ENCODE measurements around the gene GPBAR1. TPM values are rescaled to one million over a fixed set of nuclear protein-coding genes. Genes with fewer than 3 reads are reported as not detected.

The GPBAR1 gene, protein sequence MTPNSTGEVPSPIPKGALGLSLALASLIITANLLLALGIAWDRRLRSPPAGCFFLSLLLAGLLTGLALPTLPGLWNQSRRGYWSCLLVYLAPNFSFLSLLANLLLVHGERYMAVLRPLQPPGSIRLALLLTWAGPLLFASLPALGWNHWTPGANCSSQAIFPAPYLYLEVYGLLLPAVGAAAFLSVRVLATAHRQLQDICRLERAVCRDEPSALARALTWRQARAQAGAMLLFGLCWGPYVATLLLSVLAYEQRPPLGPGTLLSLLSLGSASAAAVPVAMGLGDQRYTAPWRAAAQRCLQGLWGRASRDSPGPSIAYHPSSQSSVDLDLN
- total RNA-seq (1 to 10 TPM in 5 of 7 donors, under 1 TPM in 2; 0.38 to 3.8 (median 2.1) TPM), polyA plus RNA-seq (1 to 10 TPM in 1 of 2 donors, under 1 TPM in 1; 0.28 to 2.8 TPM)
- long read RNA-seq, donor 1, transcript GPBAR1-202 (2 exons, 1,382 nt) = major isoform, 6 of 10 reads
- long read RNA-seq, donor 1, partial matches to known transcripts = 1 of 10 reads
- long read RNA-seq, donor 1, other reads (novel, unspliced or antisense) = 1 of 10 reads
- long read RNA-seq, donor 2 = 0 reads
- long read RNA-seq, donor 3, partial matches to known transcripts = 1 of 4 reads
- long read RNA-seq, donor 3, other reads (novel, unspliced or antisense) = 0 of 4 reads

DNA sequence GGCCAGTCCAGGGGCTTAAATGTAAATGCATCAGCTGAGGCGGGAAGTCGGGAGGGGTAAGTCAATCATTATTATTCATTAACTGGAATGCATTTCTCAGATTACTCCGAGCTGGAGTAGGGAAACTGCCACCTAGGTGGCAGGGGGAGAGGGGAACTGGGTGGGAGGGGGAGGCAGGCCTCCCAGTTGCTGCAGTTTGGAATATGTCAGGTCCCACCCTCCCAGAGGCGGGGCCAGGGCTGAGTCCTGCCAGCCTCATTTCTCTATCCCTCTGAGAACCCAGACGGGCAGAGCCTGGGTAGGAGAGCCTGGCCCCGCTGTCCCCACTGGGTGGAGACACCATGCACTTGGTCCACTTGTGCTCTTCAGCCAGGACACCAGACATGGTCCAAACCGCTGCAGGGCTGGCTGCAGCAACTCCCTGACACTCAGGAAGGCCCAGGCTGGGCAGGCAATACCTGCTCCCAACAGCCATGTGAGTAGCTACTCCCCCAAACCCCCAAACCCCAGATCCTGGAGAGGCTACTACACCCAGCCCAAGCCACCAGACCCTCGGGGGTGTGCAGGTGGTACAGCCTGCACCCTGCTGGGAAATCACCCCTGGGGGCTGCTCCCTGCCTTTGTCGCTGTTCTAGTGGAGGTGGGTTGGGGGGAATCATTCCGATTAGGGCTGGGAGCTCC, at the start of gene GPBAR1:
GPBAR1 (plus strand) TSS at position 274 of the 681 bp plus-strand sequence. CDS start 1,710 bp downstream, outside the sequence.
- H3K9me3 ChIP-seq = no peaks in the 10 kb centered on the region
- peak in 2 of 5 donors; percentile 32 to 54 for DNase-seq
- H3K4me1 ChIP-seq (ENCODE audit: insufficient read depth) = peaks cover 22% of the 10 kb centered on the region
- WGBS, 3 donors = 67 to 68% (median 67%) methylated on average over 9 to 10 of the region's 10 CpGs
- H3K4me3 ChIP-seq = no peak within 1 kb of the TSS
- peak within 1 kb of the TSS; percentile 71 to 80 for H3K27ac ChIP-seq
- TF ChIP-seq, protein P1, sequence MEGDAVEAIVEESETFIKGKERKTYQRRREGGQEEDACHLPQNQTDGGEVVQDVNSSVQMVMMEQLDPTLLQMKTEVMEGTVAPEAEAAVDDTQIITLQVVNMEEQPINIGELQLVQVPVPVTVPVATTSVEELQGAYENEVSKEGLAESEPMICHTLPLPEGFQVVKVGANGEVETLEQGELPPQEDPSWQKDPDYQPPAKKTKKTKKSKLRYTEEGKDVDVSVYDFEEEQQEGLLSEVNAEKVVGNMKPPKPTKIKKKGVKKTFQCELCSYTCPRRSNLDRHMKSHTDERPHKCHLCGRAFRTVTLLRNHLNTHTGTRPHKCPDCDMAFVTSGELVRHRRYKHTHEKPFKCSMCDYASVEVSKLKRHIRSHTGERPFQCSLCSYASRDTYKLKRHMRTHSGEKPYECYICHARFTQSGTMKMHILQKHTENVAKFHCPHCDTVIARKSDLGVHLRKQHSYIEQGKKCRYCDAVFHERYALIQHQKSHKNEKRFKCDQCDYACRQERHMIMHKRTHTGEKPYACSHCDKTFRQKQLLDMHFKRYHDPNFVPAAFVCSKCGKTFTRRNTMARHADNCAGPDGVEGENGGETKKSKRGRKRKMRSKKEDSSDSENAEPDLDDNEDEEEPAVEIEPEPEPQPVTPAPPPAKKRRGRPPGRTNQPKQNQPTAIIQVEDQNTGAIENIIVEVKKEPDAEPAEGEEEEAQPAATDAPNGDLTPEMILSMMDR (IDR thresholded peaks at IDR 0.05) = no peak
- no peak for TF ChIP-seq POLR2A (IDR thresholded peaks at IDR 0.05)
- no peak for TF ChIP-seq EP300 (IDR thresholded peaks at IDR 0.05)
- no peaks in the 10 kb centered on the region for H3K27me3 ChIP-seq
- intact Hi-C loops (cut with DNase I) = loop anchor here in 1 of 4 donors (5.0 kb wide), 1 partner anchor 44 kb away; the partner anchor contains the start of gene ARPC2
- no peaks in the 10 kb centered on the region for H3K36me3 ChIP-seq

DNA sequence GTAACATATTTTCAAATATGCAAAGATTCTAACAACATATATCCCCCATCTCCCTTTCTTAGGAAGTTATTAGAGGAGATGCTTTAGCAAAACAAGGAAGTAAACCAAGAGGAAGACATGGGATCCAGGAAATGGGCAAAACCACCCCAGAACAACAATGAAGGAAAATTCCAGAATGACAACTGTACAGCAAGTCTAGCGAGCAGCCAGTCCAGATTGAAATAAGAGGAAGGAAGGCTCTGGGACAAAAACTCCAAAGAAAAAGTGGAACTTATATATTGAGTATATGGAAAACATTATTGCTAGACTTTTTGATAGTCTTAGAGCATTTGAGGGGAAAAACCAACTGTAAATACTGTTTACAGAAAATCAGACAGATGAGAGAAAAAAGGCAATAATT, 46.7 kb upstream of the GPBAR1 start:
- Histone ChIP-seq H3K9me3 (no peaks in the 10 kb centered on the region), H3K27ac (no peak overlapping the region), H3K36me3 (no peaks in the 10 kb centered on the region), H3K4me3 (no peak overlapping the region), H3K4me1 (ENCODE audit: insufficient read depth) (no peaks in the 10 kb centered on the region), H3K27me3 (no peaks in the 10 kb centered on the region)
- WGBS, 3 donors = 89 to 94% (median 89%) methylated on average over 1 of the region's 1 CpG
- intact Hi-C loops (cut with DNase I) = no loop called here
- no peak for TF ChIP-seq EP300 (IDR thresholded peaks at IDR 0.05)
- TF ChIP-seq POLR2A (IDR thresholded peaks at IDR 0.05) = no peak
- TF ChIP-seq, protein P1 (IDR thresholded peaks at IDR 0.05) = no peak
- no peak for DNase-seq

GRCh38 chr2:218216336-218216673, 44.5 kb upstream of the GPBAR1 start:
- intact Hi-C loops (cut with DNase I) = loop anchor here in 2 of 4 donors (5.0 kb wide), 2 partner anchors 46 to 51 kb away; partner anchors contain the start of gene GPBAR1 (in 1 of the 2)
- peak; percentile 40 to 69 (median 52) for DNase-seq

More at GRCh38 chr2:218216336-218216673, 44.5 kb upstream of the GPBAR1 start:
- H3K4me3 ChIP-seq = peak overlapping the region; percentile 81
- H3K4me1 ChIP-seq (ENCODE audit: insufficient read depth) = peaks cover 8% of the 10 kb centered on the region
- no peaks in the 10 kb centered on the region for H3K36me3 ChIP-seq
- no peaks in the 10 kb centered on the region for H3K27me3 ChIP-seq
- TF ChIP-seq POLR2A (IDR thresholded peaks at IDR 0.05) (no peak), EP300 (IDR thresholded peaks at IDR 0.05) (no peak)
- TF ChIP-seq, protein P1 (IDR thresholded peaks at IDR 0.05) = no peak
- 9 to 15% (median 13%) methylated on average over 9 of the region's 9 CpGs for WGBS, 3 donors
- H3K9me3 ChIP-seq = no peaks in the 10 kb centered on the region
- peak overlapping the region; percentile 72 to 90 for H3K27ac ChIP-seq

Data from ovary (tissue), 10 donors.